A549 (cell line): Measurements from ENCODE around the gene ARIH1. TPM values are rescaled to one million over a fixed set of nuclear protein-coding genes. Genes with fewer than 3 reads are reported as not detected.

Source experiments
- ATAC-seq, 2 experiments: fragments of 200-7000 bp in 1 of 2; fragments of >200 bp in 1 of 2; cut with Nextera tagmentation in 1 of 2; cut with Tn5 transposase in 1 of 2; 3 replicates each; pipeline versions ENCODE4 v1.8.0 to v1.9.1; 2018 to 2020; ENCODE audit warnings: mild to moderate bottlenecking in 1 of 2, moderate library complexity in 1 of 2
- CTCF ChIA-PET: fragments of 300-600 bp; sonication (Branson Sonifier 250); formaldehyde crosslinking; extraction: SDS; loops from one replicate; lab custom pipeline; 2021; ENCODE audit warnings: antibody characterized with exemption, inconsistent platforms; lab: Yijun Ruan, JAX
- POLR2A ChIA-PET: fragments of 350-600 bp; formaldehyde crosslinking; extraction: SDS; loops from one replicate; lab custom pipeline; 2021; ENCODE audit warnings: antibody characterized with exemption, inconsistent platforms; lab: Yijun Ruan, JAX
- DNase-seq, 2 experiments: peaks; one replicate each; pipeline versions ENCODE4 v3.0.0 to v3.0.0-alpha.2; 2011 to 2016; ENCODE audit warnings: low read depth in 1 of 2, low spot score in 1 of 2
- FAIRE-seq: peaks from 2 replicates; lab custom pipeline; 2011; peaks lifted over from hg19 to GRCh38; lab: Jason Lieb, UNC
- H3K27ac ChIP-seq, 2 experiments: fragments of >200 bp; sonication (Bioruptor Twin); formaldehyde crosslinking; 3 replicates each; pipeline ENCODE4 v1.5.1; 2016 to 2017
- H3K4me1 ChIP-seq: fragments of >200 bp; sonication (Bioruptor Twin); formaldehyde crosslinking; 3 replicates; pipeline ENCODE4 v1.6.1; 2016
- H3K4me2 ChIP-seq: fragments of >200 bp; sonication (Bioruptor Twin); formaldehyde crosslinking; 3 replicates; pipeline ENCODE4 v1.6.1; 2016
- H3K4me3 ChIP-seq: fragments of >200 bp; sonication (Bioruptor Twin); formaldehyde crosslinking; 3 replicates; pipeline ENCODE4 v1.5.1; 2016
- H3K9me3 ChIP-seq: fragments of >200 bp; sonication (Bioruptor Twin); formaldehyde crosslinking; 3 replicates; pipeline ENCODE4 v1.6.1; 2016
- ATOH8 ChIP-seq: fragments of 250-450 bp; sonication (Bioruptor Pico); IDR thresholded peaks from 2 replicates; pipeline ENCODE4 v1.5.0; 2020; ENCODE audit warnings: low read depth, mild to moderate bottlenecking, moderate library complexity
- BHLHE40 ChIP-seq: IDR thresholded peaks from 2 replicates; pipeline ENCODE4 v1.6.1; 2012; ENCODE audit warnings: low read depth, low read length, inconsistent platforms
- CBX2 ChIP-seq: fragments of 200-600 bp; sonication (generic); IDR thresholded peaks from 2 replicates; pipeline ENCODE4 v1.6.1; 2016; ENCODE audit warnings: low read depth, mild to moderate bottlenecking, borderline replicate concordance
- CBX8 ChIP-seq: fragments of 200-600 bp; sonication (generic); IDR thresholded peaks from 2 replicates; pipeline ENCODE4 v1.6.1; 2016
- CEBPB ChIP-seq, 2 experiments: fragments of >200 bp in 1 of 2; sonication (Bioruptor Twin) in 1 of 2; formaldehyde crosslinking in 1 of 2; IDR thresholded peaks; 2 replicates each; pipeline ENCODE4 v1.6.1; 2012 to 2016
- CHD4 ChIP-seq: fragments of 200-600 bp; sonication (generic); IDR thresholded peaks from 2 replicates; pipeline ENCODE4 v1.6.1; 2016; ENCODE audit warnings: antibody characterized with exemption, mild to moderate bottlenecking, borderline replicate concordance
- EHF ChIP-seq: fragments of 250-450 bp; sonication (Bioruptor Pico); IDR thresholded peaks from 2 replicates; pipeline ENCODE4 v1.5.0; 2020; ENCODE audit warnings: mild to moderate bottlenecking
- ELK1 ChIP-seq: fragments of 150-350 bp; IDR thresholded peaks from 2 replicates; pipeline ENCODE4 v1.6.1; 2014; ENCODE audit warnings: low read depth, mild to moderate bottlenecking, low read length
- EP300 ChIP-seq, 2 experiments: fragments of >200 bp; sonication (Bioruptor Twin); formaldehyde crosslinking; IDR thresholded peaks; 2 replicates in 1 of 2; 3 replicates in 1 of 2; pipeline ENCODE4 v1.6.1; 2016 to 2017
- ESRRA ChIP-seq: fragments of 150-350 bp; IDR thresholded peaks from 2 replicates; pipeline ENCODE4 v1.6.1; 2014; ENCODE audit warnings: mild to moderate bottlenecking, low read length, borderline replicate concordance
- HDAC2 ChIP-seq: fragments of 200-600 bp; sonication (generic); IDR thresholded peaks from 2 replicates; pipeline ENCODE4 v1.6.1; 2016
- HES2 ChIP-seq: fragments of >200 bp; sonication (Bioruptor Twin); formaldehyde crosslinking; IDR thresholded peaks from 2 replicates; pipeline ENCODE4 v1.6.1; 2016
- HEYL ChIP-seq: fragments of 250-450 bp; sonication (Bioruptor Pico); IDR thresholded peaks from 2 replicates; pipeline ENCODE4 v1.8.0; 2021; ENCODE audit warnings: mild to moderate bottlenecking, moderate library complexity
- HMGXB4 ChIP-seq: fragments of 250-450 bp; sonication (Bioruptor Pico); IDR thresholded peaks from 2 replicates; pipeline ENCODE4 v1.5.0; 2021; ENCODE audit warnings: mild to moderate bottlenecking, moderate library complexity, borderline replicate concordance
- HOXA7 ChIP-seq: fragments of 250-450 bp; sonication (Bioruptor Pico); IDR thresholded peaks from 2 replicates; pipeline ENCODE4 v1.5.0; 2020; ENCODE audit warnings: mild to moderate bottlenecking, moderate library complexity
- HOXB13 ChIP-seq: fragments of 250-450 bp; sonication (Bioruptor Pico); IDR thresholded peaks from 2 replicates; pipeline ENCODE4 v1.5.0; 2020; ENCODE audit warnings: low read depth, mild to moderate bottlenecking, moderate library complexity
- HOXB5 ChIP-seq: fragments of 250-450 bp; sonication (Bioruptor Pico); IDR thresholded peaks from 2 replicates; pipeline ENCODE4 v1.5.0; 2020; ENCODE audit warnings: mild to moderate bottlenecking, moderate library complexity
- JUNB ChIP-seq: fragments of >200 bp; sonication (Bioruptor Twin); formaldehyde crosslinking; IDR thresholded peaks from 2 replicates; pipeline ENCODE4 v1.6.1; 2016
- MAFK ChIP-seq: fragments of 450-650 bp; IDR thresholded peaks from 2 replicates; pipeline ENCODE4 v1.6.1; 2014; ENCODE audit not compliant: partially characterized antibody
- MAZ ChIP-seq: fragments of 150-350 bp; IDR thresholded peaks from 2 replicates; pipeline ENCODE4 v1.6.1; 2014; ENCODE audit warnings: antibody characterized with exemption, low read depth, low read length, borderline replicate concordance
- NFE2L2 ChIP-seq: fragments of 150-350 bp; conservative IDR thresholded peaks from 2 replicates; pipeline ENCODE4 v1.6.1; 2014; ENCODE audit warnings: low read length
- NPAS2 ChIP-seq: fragments of 250-450 bp; sonication (Bioruptor Pico); IDR thresholded peaks from 2 replicates; pipeline ENCODE4 v1.8.0; 2022; ENCODE audit warnings: mild to moderate bottlenecking, moderate library complexity, borderline replicate concordance
- PHF8 ChIP-seq: fragments of 200-600 bp; sonication (generic); IDR thresholded peaks from 2 replicates; pipeline ENCODE4 v1.6.1; 2016; ENCODE audit warnings: low read depth, mild to moderate bottlenecking, antibody characterized with exemption, moderate library complexity, borderline replicate concordance
- RFX5 ChIP-seq: fragments of 450-650 bp; IDR thresholded peaks from 2 replicates; pipeline ENCODE4 v1.7.1; 2014; ENCODE audit warnings: antibody characterized with exemption, mild to moderate bottlenecking, moderate library complexity
- SMC3 ChIP-seq: fragments of >200 bp; sonication (Bioruptor Twin); formaldehyde crosslinking; IDR thresholded peaks from 3 replicates; pipeline ENCODE4 v1.6.1; 2018; ENCODE audit warnings: inconsistent platforms
- SREBF2 ChIP-seq: fragments of 450-650 bp; IDR thresholded peaks from 2 replicates; pipeline ENCODE4 v1.6.1; 2014; ENCODE audit warnings: mild to moderate bottlenecking, moderate library complexity
- TP53 ChIP-seq: fragments of 250-450 bp; sonication (Bioruptor Pico); IDR thresholded peaks from 2 replicates; pipeline ENCODE4 v1.5.0; 2021; ENCODE audit warnings: mild to moderate bottlenecking, moderate library complexity
- ZSCAN20 ChIP-seq: fragments of 250-450 bp; sonication (Bioruptor Pico); IDR thresholded peaks from 2 replicates; pipeline ENCODE4 v1.8.0; 2022; ENCODE audit warnings: mild to moderate bottlenecking, moderate library complexity
- WGBS: methylation state at CpG from one replicate; pipeline ENCODE4 v1.1.6; 2017; ENCODE audit errors: missing lambda C conversion rate; 5-methylcytosine and 5-hydroxymethylcytosine counted together
- polyA plus RNA-seq, 4 experiments: library from polyadenylated mRNA; depleted of rRNA in 3 of 4; stranded (reverse); fragments of >200 nt; fragmentation: RNase III in 1 of 4; extraction: RNeasy Plus Mini Kit Qiagen cat#74134 plus additional on column Dnase treatment in 1 of 4; gene quantifications; 2 replicates in 3 of 4; 3 replicates in 1 of 4; pipeline ENCODE4 v1.2.3, GENCODE V29; 2011 to 2017

The ARIH1 gene
- polyA plus RNA-seq, 2 of the 4 experiments (the other 2 are of a cell fraction) = 92.6 to 127 TPM

DNA sequence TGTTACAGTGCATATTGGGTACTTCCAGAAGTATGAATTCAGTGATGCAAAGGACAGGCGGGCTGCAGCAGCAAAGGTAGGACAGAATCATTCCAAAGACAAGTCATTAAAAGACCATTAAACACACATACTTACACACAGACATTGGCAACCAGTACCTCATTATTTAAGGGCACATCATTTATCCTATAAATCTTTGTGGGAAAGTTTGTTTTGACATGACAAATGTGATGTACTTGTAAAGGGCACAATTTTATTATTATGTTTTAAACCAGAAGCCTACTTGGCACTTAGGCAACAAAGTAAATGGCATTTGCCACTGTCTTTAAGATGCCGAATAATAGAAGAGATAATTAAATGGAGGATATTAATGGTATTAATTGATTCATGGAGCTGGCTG, 22.7 kb downstream of the ARIH1 start:
- CTCF ChIA-PET = interaction anchor here (1.3 to 1.5 kb wide), 2 partner anchors 24 to 104 kb away, joined by 3 read pairs; no protein-coding TSS in a partner anchor
- 95% methylated on average over 2 of the region's 2 CpGs for WGBS

DNA sequence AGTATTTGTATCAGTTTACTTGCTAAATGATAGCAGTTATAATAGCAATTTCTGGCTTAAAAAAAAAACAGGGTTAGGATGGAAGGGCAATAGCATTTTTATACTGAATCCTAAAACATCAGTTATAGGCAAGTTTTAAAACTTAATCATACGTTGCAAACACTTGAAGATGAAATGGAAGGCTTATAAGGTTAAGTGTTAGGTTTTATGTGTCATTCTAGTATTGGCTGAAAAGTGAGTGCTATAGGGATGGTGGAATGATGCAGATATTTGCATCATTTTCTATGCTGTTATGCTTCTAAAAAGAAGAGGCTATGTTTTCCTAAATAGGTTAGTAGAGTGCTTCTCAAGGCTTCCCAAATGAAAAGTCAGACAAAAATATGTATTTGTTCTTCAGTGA, 23.3 kb downstream of the ARIH1 start:
- FAIRE-seq = no peak
- TF ChIP-seq CEBPB (IDR thresholded peaks at IDR 0.05) = no peak
- TF ChIP-seq HMGXB4 (CRISPR knock-in tag) = no peak
- TF ChIP-seq MAFK = no peak
- TF ChIP-seq EP300 (IDR thresholded peaks at IDR 0.05) = no peak
- no peak for TF ChIP-seq ELK1
- no peak for TF ChIP-seq HEYL (CRISPR knock-in tag)
- TF ChIP-seq PHF8 = no peak
- TF ChIP-seq NPAS2 (CRISPR knock-in tag) = no peak
- TF ChIP-seq ATOH8 (CRISPR knock-in tag) = no peak
- TF ChIP-seq CHD4 = no peak
- TF ChIP-seq SMC3 = no peak
- TF ChIP-seq HOXB5 (CRISPR knock-in tag) = no peak
- TF ChIP-seq NFE2L2 = no peak
- TF ChIP-seq, all 56 proteins: peak for 0
- DNase-seq (no peak), ATAC-seq (no peak)
- no peak overlapping the region for H3K4me2 ChIP-seq
- ChIA-PET POLR2A (no interaction called here), CTCF (interaction anchor here (0.7 to 1.3 kb wide), 3 partner anchors 9 to 103 kb away, joined by 3 read pairs; no protein-coding TSS in a partner anchor)
- no peak overlapping the region for H3K27ac ChIP-seq
- WGBS = 85% methylated on average over 1 of the region's 1 CpG
- no peaks in the 10 kb centered on the region for H3K9me3 ChIP-seq
- no peak overlapping the region for H3K4me3 ChIP-seq
- peaks cover 37% of the 10 kb centered on the region for H3K4me1 ChIP-seq

More for the DNA sequence above, 22.7 kb downstream of the ARIH1 start:
- Histone ChIP-seq H3K9me3 (no peaks in the 10 kb centered on the region), H3K4me2 (no peak overlapping the region), H3K4me3 (no peak overlapping the region), H3K4me1 (peaks cover 43% of the 10 kb centered on the region), H3K27ac (no peak overlapping the region)
- DNase-seq (no peak), ATAC-seq (no peak), FAIRE-seq (no peak)
- POLR2A ChIA-PET = no interaction called here
- TF ChIP-seq CBX2 = no peak
- TF ChIP-seq ZSCAN20 = no peak
- TF ChIP-seq RFX5 = no peak
- TF ChIP-seq TP53 (CRISPR knock-in tag) = no peak
- TF ChIP-seq CEBPB (IDR thresholded peaks at IDR 0.05) = no peak
- TF ChIP-seq JUNB = no peak
- no peak for TF ChIP-seq ESRRA
- TF ChIP-seq HDAC2 = no peak
- no peak for TF ChIP-seq EHF (CRISPR knock-in tag)
- no peak for TF ChIP-seq SREBF2
- no peak for TF ChIP-seq HOXA7 (CRISPR knock-in tag)
- TF ChIP-seq MAZ = no peak
- TF ChIP-seq HES2 = no peak
- TF ChIP-seq CBX8 = no peak
- no peak for TF ChIP-seq BHLHE40
- TF ChIP-seq HOXB13 (CRISPR knock-in tag) = no peak
- no peak for TF ChIP-seq NPAS2 (CRISPR knock-in tag)
